ENCODE results near the gene NTNG1. TPM values are rescaled to one million over a fixed set of nuclear protein-coding genes. Genes with fewer than 3 reads are reported as not detected.

The NTNG1 gene
- total RNA-seq, 6 experiments from 2014 or later, result not detected

- Histone ChIP-seq H3K9me3 (no peaks in the 10 kb centered on the region), H3K27ac (no peak overlapping the region), H3K27me3 (no peaks in the 10 kb centered on the region), H3K4me3 (no peak overlapping the region), H3K4me1 (no peaks in the 10 kb centered on the region), H3K36me3 (no peaks in the 10 kb centered on the region)
- DNase-seq (no peak), ATAC-seq (no peak)
- intact Hi-C loops (cut with DNase I), result no loop called here
- TF ChIP-seq POLR2A (IDR thresholded peaks at IDR 0.05), result no peak
- no peak for TF ChIP-seq CTCF (IDR thresholded peaks at IDR 0.05)
- 53% methylated on average over 4 of the region's 4 CpGs for WGBS (ENCODE audit: insufficient coverage, low coverage, low lambda C conversion rate, missing lambda C conversion rate)
Observed at GRCh38 chr1:107183011-107183410, 42.2 kb downstream of the NTNG1 start.

GRCh38 chr1:107184888-107185287 lies 44.0 kb downstream of the NTNG1 start:
- no peaks in the 10 kb centered on the region for H3K9me3 ChIP-seq
- 40% methylated on average over 1 of the region's 2 CpGs for WGBS (ENCODE audit: insufficient coverage, low coverage, low lambda C conversion rate, missing lambda C conversion rate)
- H3K36me3 ChIP-seq, result no peaks in the 10 kb centered on the region
- intact Hi-C loops (cut with DNase I), result no loop called here
- TF ChIP-seq CTCF (IDR thresholded peaks at IDR 0.05) (no peak), POLR2A (IDR thresholded peaks at IDR 0.05) (no peak)
- H3K4me1 ChIP-seq, result no peaks in the 10 kb centered on the region
- no peak overlapping the region for H3K4me3 ChIP-seq
- no peak overlapping the region for H3K27ac ChIP-seq
- ATAC-seq (no peak), DNase-seq (no peak)
- no peaks in the 10 kb centered on the region for H3K27me3 ChIP-seq

- H3K9me3 ChIP-seq, result no peaks in the 10 kb centered on the region
- DNase-seq, result no peak
Observed at GRCh38 chr1:107187399-107187798, 46.6 kb downstream of the NTNG1 start.

GRCh38 chr1:107188160-107188559 lies 47.3 kb downstream of the NTNG1 start:
- DNase-seq, result no peak
- intact Hi-C loops (cut with DNase I), result no loop called here
- Histone ChIP-seq H3K4me3 (no peak overlapping the region), H3K4me1 (no peaks in the 10 kb centered on the region), H3K27me3 (no peaks in the 10 kb centered on the region), H3K27ac (no peak overlapping the region), H3K36me3 (no peaks in the 10 kb centered on the region), H3K9me3 (no peaks in the 10 kb centered on the region)
- TF ChIP-seq POLR2A (IDR thresholded peaks at IDR 0.05), result no peak
- TF ChIP-seq CTCF (IDR thresholded peaks at IDR 0.05), result no peak
- no peak for ATAC-seq
- 73% methylated on average over 3 of the region's 3 CpGs for WGBS (ENCODE audit: insufficient coverage, low coverage, low lambda C conversion rate, missing lambda C conversion rate)

More at GRCh38 chr1:107187399-107187798, 46.6 kb downstream of the NTNG1 start:
- no peak overlapping the region for H3K27ac ChIP-seq
- no peaks in the 10 kb centered on the region for H3K36me3 ChIP-seq
- TF ChIP-seq POLR2A (IDR thresholded peaks at IDR 0.05), result no peak
- TF ChIP-seq CTCF (IDR thresholded peaks at IDR 0.05), result no peak
- H3K27me3 ChIP-seq, result no peaks in the 10 kb centered on the region
- 16% methylated on average over 3 of the region's 3 CpGs for WGBS (ENCODE audit: insufficient coverage, low coverage, low lambda C conversion rate, missing lambda C conversion rate)
- ATAC-seq, result no peak
- H3K4me1 ChIP-seq, result no peaks in the 10 kb centered on the region
- intact Hi-C loops (cut with DNase I), result no loop called here
- H3K4me3 ChIP-seq, result no peak overlapping the region

GRCh38 chr1:107194380-107194779 lies 53.5 kb downstream of the NTNG1 start:
- Histone ChIP-seq H3K27me3 (no peaks in the 10 kb centered on the region), H3K4me3 (no peak overlapping the region)
- no peak for DNase-seq

More at GRCh38 chr1:107194380-107194779, 53.5 kb downstream of the NTNG1 start:
- Histone ChIP-seq H3K27ac (no peak overlapping the region), H3K9me3 (no peaks in the 10 kb centered on the region), H3K36me3 (no peaks in the 10 kb centered on the region), H3K4me1 (no peaks in the 10 kb centered on the region)
- WGBS (ENCODE audit: insufficient coverage, low coverage, low lambda C conversion rate, missing lambda C conversion rate), result 42% methylated on average over 1 of the region's 1 CpG
- intact Hi-C loops (cut with DNase I), result no loop called here
- TF ChIP-seq CTCF (IDR thresholded peaks at IDR 0.05), result no peak
- TF ChIP-seq POLR2A (IDR thresholded peaks at IDR 0.05), result no peak
- ATAC-seq, result no peak

Data from right lobe of liver (tissue), 6 donors.